ENCODE data around the gene PLXNC1. TPM values are rescaled to one million over a fixed set of nuclear protein-coding genes. Genes with fewer than 3 reads are reported as not detected.

The PLXNC1 gene
- total RNA-seq, 6 experiments from 2014 or later = 0.18 to 0.40 (median 0.22) TPM

DNA sequence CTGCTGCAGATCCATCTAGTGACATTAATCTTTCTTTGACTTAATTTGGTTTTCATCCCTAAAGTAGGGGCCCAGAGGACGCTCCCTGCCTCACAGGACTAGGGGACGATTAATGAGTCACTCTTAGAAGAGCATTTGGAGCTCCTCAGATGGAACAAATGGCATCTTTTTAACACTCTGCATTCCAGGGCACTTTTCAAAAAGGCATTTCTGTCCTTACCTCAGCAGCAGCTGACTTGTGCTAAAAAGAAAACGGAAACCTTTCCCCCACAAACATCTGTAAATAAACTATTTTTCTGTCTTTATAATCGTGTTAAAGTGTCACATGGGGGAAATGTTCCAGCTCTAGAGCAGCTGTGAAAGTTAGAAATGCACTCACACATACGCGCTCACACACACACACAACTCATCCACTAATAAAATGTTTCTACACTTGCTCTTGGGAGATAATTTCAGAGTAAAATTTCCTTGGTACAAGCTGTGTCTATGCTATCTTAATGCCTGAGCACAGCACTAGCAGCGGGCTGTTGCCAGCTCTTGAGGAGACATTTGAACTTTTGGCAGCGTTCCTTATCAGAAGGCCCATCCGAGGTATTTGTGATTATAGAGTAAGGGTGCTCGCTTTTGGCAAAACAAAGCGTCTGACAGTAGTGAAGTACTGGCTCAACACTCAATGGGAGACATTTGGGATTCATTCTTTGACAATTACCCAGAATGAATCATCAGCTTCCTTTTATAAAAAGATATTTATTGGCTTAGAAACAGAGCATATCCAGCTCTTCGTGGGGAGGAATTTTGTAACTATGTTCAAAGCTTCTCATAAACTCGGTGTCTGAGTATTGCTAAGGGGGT is 141.3 kb downstream of the PLXNC1 start:
- peak overlapping the region; percentile 47 for H3K4me3 Mint-ChIP-seq
- H3K9me3 Mint-ChIP-seq = no peaks in the 10 kb centered on the region
- TF ChIP-seq, protein P1, sequence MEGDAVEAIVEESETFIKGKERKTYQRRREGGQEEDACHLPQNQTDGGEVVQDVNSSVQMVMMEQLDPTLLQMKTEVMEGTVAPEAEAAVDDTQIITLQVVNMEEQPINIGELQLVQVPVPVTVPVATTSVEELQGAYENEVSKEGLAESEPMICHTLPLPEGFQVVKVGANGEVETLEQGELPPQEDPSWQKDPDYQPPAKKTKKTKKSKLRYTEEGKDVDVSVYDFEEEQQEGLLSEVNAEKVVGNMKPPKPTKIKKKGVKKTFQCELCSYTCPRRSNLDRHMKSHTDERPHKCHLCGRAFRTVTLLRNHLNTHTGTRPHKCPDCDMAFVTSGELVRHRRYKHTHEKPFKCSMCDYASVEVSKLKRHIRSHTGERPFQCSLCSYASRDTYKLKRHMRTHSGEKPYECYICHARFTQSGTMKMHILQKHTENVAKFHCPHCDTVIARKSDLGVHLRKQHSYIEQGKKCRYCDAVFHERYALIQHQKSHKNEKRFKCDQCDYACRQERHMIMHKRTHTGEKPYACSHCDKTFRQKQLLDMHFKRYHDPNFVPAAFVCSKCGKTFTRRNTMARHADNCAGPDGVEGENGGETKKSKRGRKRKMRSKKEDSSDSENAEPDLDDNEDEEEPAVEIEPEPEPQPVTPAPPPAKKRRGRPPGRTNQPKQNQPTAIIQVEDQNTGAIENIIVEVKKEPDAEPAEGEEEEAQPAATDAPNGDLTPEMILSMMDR (IDR thresholded peaks at IDR 0.05) = no peak
- DNase-seq = peak; percentile 81
- peaks cover 37% of the 10 kb centered on the region for H3K4me1 Mint-ChIP-seq (ENCODE audit: low read depth)
- peaks cover 6% of the 10 kb centered on the region; the same call in 1 of the 2 replicates for H3K27me3 Mint-ChIP-seq (ENCODE audit: insufficient read depth)
- H3K36me3 Mint-ChIP-seq (ENCODE audit: low read depth) = no peaks in the 10 kb centered on the region
- peak overlapping the region; percentile 84 for H3K27ac Mint-ChIP-seq

DNA sequence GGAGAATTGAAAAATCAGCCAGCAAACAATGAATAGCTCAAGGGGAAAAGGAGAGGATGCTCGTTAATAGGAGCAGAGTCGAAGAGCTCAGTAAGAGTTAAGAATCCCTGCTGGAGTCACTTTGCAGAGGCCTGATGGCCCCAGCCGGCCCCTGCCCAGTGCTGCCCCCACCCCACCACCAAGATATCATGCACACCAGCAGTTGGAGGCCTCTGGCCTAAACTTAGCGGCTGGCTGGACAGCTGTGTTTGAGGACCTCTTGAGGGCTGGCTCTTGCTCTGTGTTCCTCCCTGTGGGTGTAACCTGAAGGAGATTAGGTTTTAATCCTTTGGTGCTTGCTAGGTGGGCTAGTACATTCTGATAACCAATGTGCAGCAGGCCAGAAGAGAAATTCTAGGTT is 142.0 kb downstream of the PLXNC1 start:
- TF ChIP-seq, protein P1 (IDR thresholded peaks at IDR 0.05) = peak; percentile 25; the same call in 1 of the 2 replicates
- Mint-ChIP-seq H3K9me3 (no peaks in the 10 kb centered on the region), H3K4me1 (ENCODE audit: low read depth) (peaks cover 37% of the 10 kb centered on the region), H3K36me3 (ENCODE audit: low read depth) (no peaks in the 10 kb centered on the region; the same call in 1 of the 2 replicates), H3K27me3 (ENCODE audit: insufficient read depth) (peaks cover 2% of the 10 kb centered on the region; the same call in 1 of the 2 replicates), H3K27ac (peak overlapping the region; percentile 84), H3K4me3 (peak overlapping the region; percentile 47)
- peak; percentile 14 for DNase-seq

DNA sequence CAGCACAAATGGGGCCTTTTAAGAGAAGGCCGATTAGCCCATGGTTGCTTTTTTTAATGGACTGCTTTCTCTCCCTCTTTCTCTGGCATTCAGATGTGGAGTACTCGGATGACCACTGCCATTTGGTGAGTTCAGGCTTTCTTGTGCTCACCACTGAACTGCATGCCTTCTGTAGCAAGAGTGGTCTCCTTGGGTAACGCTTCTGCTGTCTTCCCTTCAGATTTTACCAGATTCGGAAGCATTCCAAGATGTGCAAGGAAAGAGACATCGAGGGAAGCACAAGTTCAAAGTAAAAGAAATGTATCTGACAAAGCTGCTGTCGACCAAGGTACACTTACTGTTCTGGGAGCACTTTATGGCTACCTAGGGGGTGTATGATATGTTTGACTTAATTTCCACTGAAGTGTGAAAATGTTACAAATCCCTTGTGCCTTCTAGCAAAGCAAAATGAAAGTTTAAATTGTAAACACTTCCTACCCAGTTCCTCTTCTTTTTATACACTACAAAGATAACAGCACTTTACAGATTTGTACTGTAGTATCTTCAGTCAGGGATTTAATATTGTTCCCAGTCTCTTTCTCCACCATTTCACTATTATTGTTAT is 148.8 kb downstream of the PLXNC1 start:
- no peaks in the 10 kb centered on the region for H3K9me3 Mint-ChIP-seq
- no peak overlapping the region for H3K4me3 Mint-ChIP-seq
- TF ChIP-seq, protein P1 (IDR thresholded peaks at IDR 0.05) = no peak
- H3K4me1 Mint-ChIP-seq (ENCODE audit: low read depth) = peaks cover 11% of the 10 kb centered on the region
- H3K27me3 Mint-ChIP-seq (ENCODE audit: insufficient read depth) = peaks cover 2% of the 10 kb centered on the region; the same call in 1 of the 2 replicates
- no peak for DNase-seq
- H3K36me3 Mint-ChIP-seq (ENCODE audit: low read depth) = peaks cover 28% of the 10 kb centered on the region; the same call in 1 of the 2 replicates
- H3K27ac Mint-ChIP-seq = no peak overlapping the region

DNA sequence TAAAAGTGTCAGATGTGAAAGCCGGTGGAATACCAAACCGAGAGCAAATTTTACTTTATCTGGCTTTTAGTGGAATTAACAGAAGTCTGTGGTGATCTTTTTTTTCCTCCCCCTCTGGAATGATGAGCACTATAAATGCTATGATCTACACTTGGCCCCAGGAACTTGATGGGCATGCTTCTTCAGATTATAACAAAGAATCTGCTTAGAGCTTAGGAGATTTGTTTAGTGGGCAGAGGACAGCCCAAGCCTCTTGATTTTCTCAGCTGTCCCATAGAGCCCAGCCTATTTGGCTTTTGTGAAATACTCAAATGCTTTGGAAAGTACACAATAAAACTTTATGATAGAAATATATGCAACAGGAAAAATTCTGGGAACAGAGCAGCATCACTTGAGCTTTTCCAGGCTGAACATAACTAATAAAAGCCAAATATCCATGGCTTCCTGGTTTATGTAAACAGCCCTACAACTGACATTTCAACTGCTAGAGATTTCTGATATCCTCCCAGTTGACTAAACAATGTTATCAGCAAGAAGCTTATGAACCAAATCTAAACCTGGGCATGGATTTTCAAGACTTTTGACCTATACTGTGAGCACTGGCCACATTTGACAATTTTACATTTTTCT is 149.6 kb downstream of the PLXNC1 start:
- no peak overlapping the region for H3K27ac Mint-ChIP-seq
- H3K4me3 Mint-ChIP-seq = no peak overlapping the region
- no peaks in the 10 kb centered on the region for H3K9me3 Mint-ChIP-seq
- peaks cover 2% of the 10 kb centered on the region; the same call in 1 of the 2 replicates for H3K27me3 Mint-ChIP-seq (ENCODE audit: insufficient read depth)
- DNase-seq = no peak
- TF ChIP-seq, protein P1 (IDR thresholded peaks at IDR 0.05) = no peak
- peaks cover 11% of the 10 kb centered on the region for H3K4me1 Mint-ChIP-seq (ENCODE audit: low read depth)
- peaks cover 32% of the 10 kb centered on the region; the same call in 1 of the 2 replicates for H3K36me3 Mint-ChIP-seq (ENCODE audit: low read depth)

DNA sequence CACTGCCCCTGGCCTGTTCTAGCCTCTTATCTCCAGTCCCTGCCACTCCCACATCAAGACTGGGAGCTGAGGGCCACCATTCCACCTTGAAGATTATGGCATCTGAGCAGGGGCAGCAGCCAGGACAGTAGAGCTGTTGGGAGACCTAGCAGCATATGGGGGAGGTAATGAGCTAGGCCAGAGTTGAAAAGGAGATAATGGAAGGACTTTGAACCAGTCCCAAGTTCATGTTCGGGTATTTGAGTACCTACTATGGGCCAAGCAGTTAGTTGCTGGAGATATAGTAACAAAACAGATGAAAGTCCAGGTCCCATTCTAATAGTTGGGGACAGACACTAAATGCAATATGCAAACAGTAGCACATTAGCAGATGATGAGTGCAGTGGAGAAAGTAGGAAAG is 151.5 kb downstream of the PLXNC1 start:
- H3K9me3 Mint-ChIP-seq = no peaks in the 10 kb centered on the region
- peaks cover 2% of the 10 kb centered on the region; the same call in 1 of the 2 replicates for H3K27me3 Mint-ChIP-seq (ENCODE audit: insufficient read depth)
- peaks cover 26% of the 10 kb centered on the region for H3K4me1 Mint-ChIP-seq (ENCODE audit: low read depth)
- no peak for DNase-seq
- H3K36me3 Mint-ChIP-seq (ENCODE audit: low read depth) = peaks cover 32% of the 10 kb centered on the region; the same call in 1 of the 2 replicates
- TF ChIP-seq, protein P1 (IDR thresholded peaks at IDR 0.05) = no peak
- no peak overlapping the region for H3K27ac Mint-ChIP-seq
- H3K4me3 Mint-ChIP-seq = no peak overlapping the region
